ENCODE data around the gene TBX4.

The TBX4 gene

GRCh38 chr17:61463316-61464129, 11.3 kb downstream of the TBX4 start:
- no peak overlapping the region for H2AFZ ChIP-seq (ENCODE audit: low read length)
- no peak overlapping the region for H3K4me3 ChIP-seq (ENCODE audit: low read length, poor library complexity, severe bottlenecking)
- no peak overlapping the region for H3K4me2 ChIP-seq (ENCODE audit: low read depth, low read length, poor library complexity, severe bottlenecking)
- H3K9me2 ChIP-seq (replicated peaks; ENCODE audit: low read depth, low read length) = no peaks in the 10 kb centered on the region
- H4K20me1 ChIP-seq (ENCODE audit: insufficient read depth, low read length, poor library complexity, severe bottlenecking) = no peaks in the 10 kb centered on the region
- no peaks in the 10 kb centered on the region for H3K27me3 ChIP-seq (ENCODE audit: insufficient read depth, low read length, poor library complexity, severe bottlenecking)
- H3F3A ChIP-seq (ENCODE audit: low read depth) = no peaks in the 10 kb centered on the region
- peaks cover 26% of the 10 kb centered on the region for H3K4me1 ChIP-seq (ENCODE audit: insufficient read depth, low read length, poor library complexity, severe bottlenecking)
- TF ChIP-seq CTCF (conservative IDR thresholded peaks at IDR 0.05; ENCODE audit: low read length) (peak; percentile 35), EZH2phosphoT487 (IDR thresholded peaks at IDR 0.05; ENCODE audit: borderline replicate concordance) (no peak)
- H3K9ac ChIP-seq (ENCODE audit: low read depth, low read length, poor library complexity, severe bottlenecking) = no peak overlapping the region
- H3K79me2 ChIP-seq (ENCODE audit: insufficient read depth, low read length) = no peaks in the 10 kb centered on the region
- H3K9me3 ChIP-seq (ENCODE audit: insufficient read depth, low read depth, low read length) = no peaks in the 10 kb centered on the region
- no peaks in the 10 kb centered on the region for H3K36me3 ChIP-seq (ENCODE audit: insufficient read depth, low read length)

- TF ChIP-seq EZH2phosphoT487 (IDR thresholded peaks at IDR 0.05; ENCODE audit: borderline replicate concordance) (no peak), CTCF (conservative IDR thresholded peaks at IDR 0.05; ENCODE audit: low read length) (no peak)
- H3K9me3 ChIP-seq (ENCODE audit: insufficient read depth, low read depth, low read length) = no peaks in the 10 kb centered on the region
- no peaks in the 10 kb centered on the region for H3K36me3 ChIP-seq (ENCODE audit: insufficient read depth, low read length)
- H3K27me3 ChIP-seq (ENCODE audit: insufficient read depth, low read length, poor library complexity, severe bottlenecking) = no peaks in the 10 kb centered on the region
- H3K4me1 ChIP-seq (ENCODE audit: insufficient read depth, low read length, poor library complexity, severe bottlenecking) = peaks cover 27% of the 10 kb centered on the region
- no peak overlapping the region for H3K9ac ChIP-seq (ENCODE audit: low read depth, low read length, poor library complexity, severe bottlenecking)
- no peak overlapping the region for H3K4me3 ChIP-seq (ENCODE audit: low read length, poor library complexity, severe bottlenecking)
- no peaks in the 10 kb centered on the region for H3K9me2 ChIP-seq (replicated peaks; ENCODE audit: low read depth, low read length)
- no peaks in the 10 kb centered on the region for H4K20me1 ChIP-seq (ENCODE audit: insufficient read depth, low read length, poor library complexity, severe bottlenecking)
- H2AFZ ChIP-seq (ENCODE audit: low read length) = no peak overlapping the region
- no peaks in the 10 kb centered on the region for H3F3A ChIP-seq (ENCODE audit: low read depth)
- no peak overlapping the region for H3K4me2 ChIP-seq (ENCODE audit: low read depth, low read length, poor library complexity, severe bottlenecking)
- no peaks in the 10 kb centered on the region for H3K79me2 ChIP-seq (ENCODE audit: insufficient read depth, low read length)
These were observed 12.1 kb downstream of the TBX4 start for GRCh38 chr17:61464130-61464842.

- Histone ChIP-seq H3K36me3 (ENCODE audit: insufficient read depth, low read length) (no peaks in the 10 kb centered on the region), H3F3A (ENCODE audit: low read depth) (no peaks in the 10 kb centered on the region), H3K4me1 (ENCODE audit: insufficient read depth, low read length, poor library complexity, severe bottlenecking) (peaks cover 22% of the 10 kb centered on the region), H3K79me2 (ENCODE audit: insufficient read depth, low read length) (no peaks in the 10 kb centered on the region), H3K27me3 (ENCODE audit: insufficient read depth, low read length, poor library complexity, severe bottlenecking) (no peaks in the 10 kb centered on the region), H2AFZ (ENCODE audit: low read length) (no peak overlapping the region), H3K9me3 (ENCODE audit: insufficient read depth, low read depth, low read length) (no peaks in the 10 kb centered on the region), H3K4me2 (ENCODE audit: low read depth, low read length, poor library complexity, severe bottlenecking) (no peak overlapping the region), H3K9ac (ENCODE audit: low read depth, low read length, poor library complexity, severe bottlenecking) (no peak overlapping the region), H3K4me3 (ENCODE audit: low read length, poor library complexity, severe bottlenecking) (no peak overlapping the region), H3K9me2 (replicated peaks; ENCODE audit: low read depth, low read length) (no peaks in the 10 kb centered on the region), H4K20me1 (ENCODE audit: insufficient read depth, low read length, poor library complexity, severe bottlenecking) (no peaks in the 10 kb centered on the region)
- TF ChIP-seq CTCF (conservative IDR thresholded peaks at IDR 0.05; ENCODE audit: low read length) (no peak), EZH2phosphoT487 (IDR thresholded peaks at IDR 0.05; ENCODE audit: borderline replicate concordance) (no peak)
These were observed 12.6 kb downstream of the TBX4 start for GRCh38 chr17:61464843-61465180.
